Bronchial epithelial cell (primary cell): ENCODE measurements around the gene SYCP2. TPM values are rescaled to one million over a fixed set of nuclear protein-coding genes. Genes with fewer than 3 reads are reported as not detected.

Source experiments
- DNase-seq: peaks from one replicate; pipeline ENCODE4 v3.0.0-alpha.2; 2010; ENCODE audit warnings: low read depth
- FAIRE-seq: peaks from 2 replicates; lab custom pipeline; 2011; peaks lifted over from hg19 to GRCh38; lab: Jason Lieb, UNC
- H3K27me3 ChIP-seq: 2 replicates; pipeline ENCODE4 v1.5.1; 2011; ENCODE audit warnings: low read length; ENCODE audit not compliant: control insufficient read depth, insufficient read depth
- H3K36me3 ChIP-seq: 2 replicates; pipeline ENCODE4 v1.5.1; 2011; ENCODE audit warnings: low read length; ENCODE audit not compliant: control insufficient read depth, insufficient read depth
- H3K4me3 ChIP-seq: 2 replicates; pipeline ENCODE4 v1.5.1; 2011; ENCODE audit warnings: mild to moderate bottlenecking, low read depth, low read length, control low read depth
- total RNA-seq: library from RNA; depleted of rRNA; stranded (reverse); fragments of >200 nt; gene quantifications from 2 replicates; pipeline ENCODE4 v1.2.1, GENCODE V29; 2014
- TF ChIP-seq, protein P1 (sequence below): IDR thresholded peaks from 2 replicates; pipeline ENCODE4 v1.5.1; 2011; ENCODE audit warnings: mild to moderate bottlenecking, moderate library complexity, low read length, control low read depth, inconsistent platforms; ENCODE audit not compliant: insufficient read depth, severe bottlenecking

SYCP2 gene
- total RNA-seq, 1 donor from 2014 or later: 0.26 TPM

DNA sequence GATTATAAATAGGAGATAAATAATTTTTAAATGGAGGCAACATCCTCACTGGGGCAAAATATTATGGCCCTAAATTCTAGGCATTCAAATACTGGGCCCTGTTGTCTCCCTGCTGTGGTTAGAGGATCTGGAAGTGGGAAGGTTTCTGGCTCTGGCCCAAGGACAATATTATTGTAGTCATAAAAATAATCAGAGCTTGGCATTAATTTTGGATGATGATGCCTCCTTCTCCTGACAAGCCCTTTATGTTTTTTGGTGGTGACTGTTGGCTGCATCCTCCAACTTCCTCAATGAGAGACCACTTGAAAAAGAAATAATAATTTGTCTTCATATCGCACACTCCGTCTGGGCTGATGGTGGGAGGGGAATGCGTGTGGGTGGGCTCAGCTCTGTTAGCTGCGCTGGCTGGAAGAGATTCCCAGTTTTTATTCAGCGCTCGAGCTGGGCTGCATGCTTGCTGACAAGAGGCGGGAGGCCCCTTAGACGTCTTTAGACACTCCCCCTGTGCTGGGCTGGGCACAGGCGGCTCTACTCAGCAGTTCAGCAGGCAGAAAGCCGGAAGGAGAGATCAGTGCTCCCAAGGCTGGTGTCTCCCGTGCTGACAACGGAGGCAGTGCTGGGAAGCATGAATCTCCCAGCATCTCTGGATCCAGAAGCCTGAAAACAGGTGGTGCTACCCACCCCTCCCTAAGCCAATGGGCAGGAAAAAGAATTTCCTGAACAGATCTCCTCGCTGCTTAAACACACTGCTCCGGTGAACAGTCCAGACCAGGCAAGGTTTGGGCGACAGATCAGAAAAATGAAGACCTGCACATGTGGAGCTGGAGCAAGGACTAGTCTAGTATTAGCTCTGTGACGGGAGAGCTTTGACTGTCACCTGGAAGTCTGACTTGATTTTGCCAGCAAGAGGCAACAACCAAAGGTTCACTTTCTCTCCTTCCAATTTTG, 97.7 kb downstream of the SYCP2 start:
- TF ChIP-seq, protein P1, sequence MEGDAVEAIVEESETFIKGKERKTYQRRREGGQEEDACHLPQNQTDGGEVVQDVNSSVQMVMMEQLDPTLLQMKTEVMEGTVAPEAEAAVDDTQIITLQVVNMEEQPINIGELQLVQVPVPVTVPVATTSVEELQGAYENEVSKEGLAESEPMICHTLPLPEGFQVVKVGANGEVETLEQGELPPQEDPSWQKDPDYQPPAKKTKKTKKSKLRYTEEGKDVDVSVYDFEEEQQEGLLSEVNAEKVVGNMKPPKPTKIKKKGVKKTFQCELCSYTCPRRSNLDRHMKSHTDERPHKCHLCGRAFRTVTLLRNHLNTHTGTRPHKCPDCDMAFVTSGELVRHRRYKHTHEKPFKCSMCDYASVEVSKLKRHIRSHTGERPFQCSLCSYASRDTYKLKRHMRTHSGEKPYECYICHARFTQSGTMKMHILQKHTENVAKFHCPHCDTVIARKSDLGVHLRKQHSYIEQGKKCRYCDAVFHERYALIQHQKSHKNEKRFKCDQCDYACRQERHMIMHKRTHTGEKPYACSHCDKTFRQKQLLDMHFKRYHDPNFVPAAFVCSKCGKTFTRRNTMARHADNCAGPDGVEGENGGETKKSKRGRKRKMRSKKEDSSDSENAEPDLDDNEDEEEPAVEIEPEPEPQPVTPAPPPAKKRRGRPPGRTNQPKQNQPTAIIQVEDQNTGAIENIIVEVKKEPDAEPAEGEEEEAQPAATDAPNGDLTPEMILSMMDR: no peak
- Histone ChIP-seq H3K27me3 (no peaks in the 10 kb centered on the region), H3K4me3 (peak overlapping the region; percentile 41), H3K36me3 (peaks cover 1% of the 10 kb centered on the region)
- FAIRE-seq: no peak
- peak; percentile 45 for DNase-seq

DNA sequence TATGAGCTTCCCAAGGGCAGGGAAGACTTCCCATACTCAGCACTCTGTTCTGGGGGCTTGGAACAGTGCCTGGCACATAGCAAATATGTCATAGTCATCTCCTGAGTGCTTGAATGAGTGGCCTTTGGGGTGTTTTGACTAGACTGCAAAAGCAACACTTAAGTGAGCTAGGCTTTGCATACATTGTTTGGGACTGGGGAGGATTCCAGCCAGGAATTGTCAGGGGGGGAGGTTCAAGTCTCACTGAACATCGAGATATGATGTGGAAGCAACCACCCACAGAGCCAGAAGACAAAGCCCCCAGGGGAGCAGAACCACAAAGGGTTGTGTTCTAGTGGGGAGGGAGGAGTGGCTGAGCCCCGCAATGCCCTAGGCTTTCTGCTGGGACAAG, 98.4 kb downstream of the SYCP2 start:
- Histone ChIP-seq H3K27me3 (no peaks in the 10 kb centered on the region), H3K36me3 (peaks cover 1% of the 10 kb centered on the region), H3K4me3 (no peak overlapping the region)
- DNase-seq (no peak), FAIRE-seq (no peak)
- TF ChIP-seq, protein P1: no peak

DNA sequence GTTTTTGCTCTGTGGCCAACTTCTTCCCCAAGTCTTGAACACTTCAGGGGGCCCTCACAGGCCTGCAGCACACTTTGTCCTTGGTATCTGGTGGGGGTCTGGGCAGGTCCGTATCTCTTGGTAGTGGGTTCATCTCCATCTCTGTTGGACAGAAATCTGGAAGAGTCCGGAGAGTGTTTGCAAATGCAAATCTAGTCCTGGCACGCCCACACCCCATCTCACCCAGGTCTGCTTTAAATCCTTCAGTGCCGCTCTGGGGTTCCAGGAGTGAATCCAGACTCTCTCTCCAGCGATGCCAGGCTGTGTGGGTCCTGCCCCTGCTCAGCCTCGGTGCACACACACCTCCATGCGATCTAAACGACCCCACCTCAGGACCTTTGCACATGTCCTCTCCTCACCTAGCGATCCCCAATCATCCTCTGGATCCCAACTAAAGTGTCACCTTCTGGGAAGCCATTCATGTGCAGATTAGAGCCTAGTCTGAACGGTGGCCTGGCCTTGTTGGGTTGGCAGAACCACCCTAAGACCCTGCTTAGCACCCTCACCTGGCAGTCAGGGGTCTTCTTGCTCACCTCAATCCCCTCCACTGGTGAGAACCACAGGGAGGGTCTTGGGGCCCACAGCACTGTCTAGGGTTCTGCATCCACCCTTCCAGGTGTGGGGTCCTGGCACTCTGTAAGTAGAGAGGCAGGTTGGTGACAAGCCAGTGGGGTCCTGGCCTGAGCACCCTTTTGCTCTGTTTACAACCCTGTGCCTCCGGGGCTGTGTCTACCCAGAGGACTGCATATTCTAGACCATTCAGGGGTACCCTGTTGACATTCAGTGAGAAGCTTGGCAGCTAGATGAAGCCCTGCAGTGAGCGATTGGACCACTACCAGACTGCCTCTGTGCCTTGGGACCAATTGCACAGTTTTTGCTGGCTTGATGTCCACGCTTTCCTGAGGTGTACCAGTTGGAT, 100.8 kb downstream of the SYCP2 start:
- H3K27me3 ChIP-seq: no peaks in the 10 kb centered on the region
- TF ChIP-seq, protein P1: no peak
- FAIRE-seq (peak; percentile 13), DNase-seq (no peak)
- H3K36me3 ChIP-seq: no peaks in the 10 kb centered on the region
- no peak overlapping the region for H3K4me3 ChIP-seq

DNA sequence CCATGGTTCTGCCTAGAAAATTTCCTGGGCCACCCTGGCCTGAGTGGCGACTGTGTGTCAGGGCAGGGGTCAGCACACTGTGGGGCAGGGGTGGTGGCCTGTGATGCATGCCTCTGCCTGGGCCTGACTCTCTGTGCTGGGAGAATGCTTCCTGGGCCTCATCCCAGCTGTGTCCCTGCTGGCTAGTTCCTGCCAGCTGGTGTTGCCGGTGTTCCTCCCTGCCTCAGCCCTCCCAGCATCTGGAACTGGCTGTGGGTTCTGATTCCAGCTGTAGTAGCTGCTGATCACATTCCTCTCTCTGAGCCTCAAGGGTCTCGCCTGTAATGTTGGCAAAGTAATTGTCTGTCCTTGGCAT, 101.5 kb downstream of the SYCP2 start:
- no peaks in the 10 kb centered on the region for H3K36me3 ChIP-seq
- no peak overlapping the region for H3K4me3 ChIP-seq
- TF ChIP-seq, protein P1: no peak
- DNase-seq: no peak
- H3K27me3 ChIP-seq: no peaks in the 10 kb centered on the region
- FAIRE-seq: no peak

DNA sequence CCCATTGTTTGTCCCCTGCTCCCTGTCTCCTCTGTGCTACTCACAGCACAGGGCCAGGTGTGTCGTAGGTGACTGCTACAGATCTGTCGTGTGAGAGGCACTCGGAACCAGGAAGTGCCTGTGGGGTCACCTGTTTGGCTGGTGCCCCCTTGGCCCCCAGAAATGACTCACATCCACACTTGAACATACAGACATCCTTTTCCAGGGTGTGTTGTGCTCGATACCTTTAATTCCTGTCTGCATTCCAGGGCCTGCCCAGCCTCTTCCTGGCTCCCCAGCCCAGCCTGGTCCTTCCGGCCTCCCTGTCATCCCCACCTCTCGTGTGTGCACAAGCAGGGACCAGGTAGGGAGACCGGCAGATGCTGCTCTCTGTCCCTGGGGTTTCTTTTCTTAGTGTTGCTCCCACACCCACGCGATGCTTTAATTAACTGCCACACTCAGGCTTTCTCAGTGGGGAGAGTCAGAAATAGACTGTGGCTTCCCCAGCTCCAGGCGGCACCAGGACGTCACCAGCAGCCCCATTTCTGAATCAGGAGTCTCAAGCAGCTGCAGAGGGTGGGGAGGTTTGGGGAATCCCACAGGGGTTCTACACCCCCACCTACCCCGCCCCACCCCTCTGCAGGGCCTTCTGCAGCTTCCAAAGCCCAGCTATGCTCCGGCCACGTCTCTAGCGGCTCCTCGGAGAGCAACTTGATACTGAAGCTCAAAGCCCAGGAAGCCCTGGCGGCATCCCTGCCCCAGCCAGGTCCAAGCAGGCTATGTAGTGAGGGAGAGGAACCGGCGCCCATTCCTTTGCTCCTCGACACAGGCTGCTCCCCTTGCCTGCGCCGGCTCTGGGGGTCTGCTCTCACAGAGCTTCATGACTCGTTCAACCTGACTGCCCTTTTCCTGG, 102.2 kb downstream of the SYCP2 start:
- DNase-seq: peak; percentile 64
- Histone ChIP-seq H3K27me3 (no peaks in the 10 kb centered on the region), H3K36me3 (no peaks in the 10 kb centered on the region), H3K4me3 (no peak overlapping the region)
- TF ChIP-seq, protein P1: no peak
- peak; percentile 96 for FAIRE-seq
